GM10248 (cell line): ENCODE results near the gene KCNJ10.

ENCODE experiments used
- CTCF ChIA-PET: fragments of 300-600 bp; sonication (Branson Sonifier 250); formaldehyde crosslinking; extraction: SDS; loops from one replicate; lab custom pipeline; 2021; ENCODE audit warnings: antibody characterized with exemption; lab: Yijun Ruan, JAX
- POLR2A ChIA-PET: fragments of 350-650 bp; sonication (Branson Sonifier 250); formaldehyde crosslinking; extraction: SDS; loops from one replicate; lab custom pipeline; 2020; ENCODE audit warnings: antibody characterized with exemption; lab: Yijun Ruan, JAX
- DNase-seq: peaks from one replicate; pipeline ENCODE4 v3.0.0; 2012; ENCODE audit errors: extremely low spot score
- TF ChIP-seq, protein P1 (sequence below): IDR thresholded peaks from 2 replicates; pipeline ENCODE4 v1.5.1; 2012; ENCODE audit warnings: mild to moderate bottlenecking, low read depth; ENCODE audit errors: extremely low read depth, missing control alignments, control extremely low read depth

Gene KCNJ10

DNA sequence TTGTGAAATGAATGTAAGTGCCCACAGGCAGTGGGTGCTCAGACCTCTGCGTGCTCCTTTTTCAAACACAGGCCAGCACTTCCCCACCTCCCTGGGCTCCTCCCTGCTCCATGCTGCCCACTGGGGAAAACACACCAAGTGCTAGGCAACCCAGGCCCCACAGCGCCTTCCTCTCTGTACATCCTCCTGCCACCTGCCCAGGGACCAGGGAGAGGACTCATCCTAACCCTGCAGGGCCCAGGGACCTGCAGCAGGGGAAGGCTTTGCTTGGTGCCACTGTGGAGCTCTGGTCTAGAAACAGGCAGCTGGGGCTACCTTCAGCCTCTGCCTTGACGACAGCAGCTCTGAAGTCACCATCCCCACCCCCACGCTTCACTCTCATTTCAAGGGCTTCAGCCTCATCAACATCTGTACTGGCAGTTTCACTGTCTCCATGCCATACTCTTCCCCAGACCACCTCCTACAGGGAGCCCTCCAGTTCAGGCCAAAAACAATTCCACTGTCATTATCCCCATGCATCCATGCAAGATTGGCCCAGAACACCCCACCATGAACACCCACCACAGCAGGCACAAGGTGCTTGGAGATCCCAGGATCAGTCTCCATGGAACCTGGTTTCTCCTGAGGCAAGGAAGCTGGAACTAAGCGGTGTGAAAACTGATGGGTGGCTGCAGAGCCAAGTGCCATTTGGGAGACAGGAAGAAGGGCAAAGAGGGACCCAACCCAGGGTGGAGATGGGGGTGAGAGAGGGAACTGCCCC lies 27.4 kb upstream of the KCNJ10 start:
- DNase-seq: no peak
- CTCF ChIA-PET: interaction anchor here (0.7 to 30.0 kb wide), 10 partner anchors 9 to 744 kb away, joined by 3 to 983 read pairs (median 9); partner anchors contain the start of genes KCNJ10 and KCNJ9
- POLR2A ChIA-PET: interaction anchor here (0.6 kb wide), 1 partner anchor 263 kb away, joined by 9 read pairs; no protein-coding TSS in a partner anchor
- TF ChIP-seq, protein P1, sequence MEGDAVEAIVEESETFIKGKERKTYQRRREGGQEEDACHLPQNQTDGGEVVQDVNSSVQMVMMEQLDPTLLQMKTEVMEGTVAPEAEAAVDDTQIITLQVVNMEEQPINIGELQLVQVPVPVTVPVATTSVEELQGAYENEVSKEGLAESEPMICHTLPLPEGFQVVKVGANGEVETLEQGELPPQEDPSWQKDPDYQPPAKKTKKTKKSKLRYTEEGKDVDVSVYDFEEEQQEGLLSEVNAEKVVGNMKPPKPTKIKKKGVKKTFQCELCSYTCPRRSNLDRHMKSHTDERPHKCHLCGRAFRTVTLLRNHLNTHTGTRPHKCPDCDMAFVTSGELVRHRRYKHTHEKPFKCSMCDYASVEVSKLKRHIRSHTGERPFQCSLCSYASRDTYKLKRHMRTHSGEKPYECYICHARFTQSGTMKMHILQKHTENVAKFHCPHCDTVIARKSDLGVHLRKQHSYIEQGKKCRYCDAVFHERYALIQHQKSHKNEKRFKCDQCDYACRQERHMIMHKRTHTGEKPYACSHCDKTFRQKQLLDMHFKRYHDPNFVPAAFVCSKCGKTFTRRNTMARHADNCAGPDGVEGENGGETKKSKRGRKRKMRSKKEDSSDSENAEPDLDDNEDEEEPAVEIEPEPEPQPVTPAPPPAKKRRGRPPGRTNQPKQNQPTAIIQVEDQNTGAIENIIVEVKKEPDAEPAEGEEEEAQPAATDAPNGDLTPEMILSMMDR: no peak

- POLR2A ChIA-PET: interaction anchor here (0.6 kb wide), 1 partner anchor 264 kb away, joined by 9 read pairs; no protein-coding TSS in a partner anchor
- CTCF ChIA-PET: interaction anchor here (0.9 to 30.0 kb wide), 7 partner anchors 10 to 280 kb away, joined by 3 to 983 read pairs (median 9); partner anchors contain the start of genes KCNJ10 and KCNJ9
- DNase-seq: no peak
- TF ChIP-seq, protein P1: no peak
These were observed 26.5 kb upstream of the KCNJ10 start for GRCh38 chr1:160096274-160097116.

GRCh38 chr1:160095382-160096105 lies 25.6 kb upstream of the KCNJ10 start:
- POLR2A ChIA-PET: no interaction called here
- DNase-seq: no peak
- TF ChIP-seq, protein P1: no peak
- CTCF ChIA-PET: interaction anchor here (1.1 to 30.0 kb wide), 6 partner anchors 9 to 281 kb away, joined by 3 to 983 read pairs (median 13); partner anchors contain the start of genes KCNJ10 and KCNJ9

DNA sequence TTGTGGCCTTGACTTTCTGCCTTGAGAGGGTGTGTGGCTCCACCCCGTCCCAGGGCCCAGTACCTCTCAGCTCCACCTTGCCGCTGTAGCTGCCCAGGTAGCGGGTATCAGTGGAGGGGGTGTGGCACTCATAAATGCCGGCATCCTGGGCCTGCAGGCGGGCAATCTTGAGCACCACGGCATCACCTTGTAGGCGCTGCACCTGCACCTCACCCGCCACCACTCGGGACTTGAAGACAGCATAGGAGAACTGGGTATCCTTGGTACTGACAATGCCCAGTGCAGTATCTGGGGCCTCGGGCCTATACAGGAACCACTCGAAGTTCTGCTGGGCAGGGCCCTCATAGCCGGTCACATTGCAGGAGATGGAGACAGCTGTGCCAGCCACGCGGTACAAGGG lies 24.8 kb upstream of the KCNJ10 start:
- ChIA-PET POLR2A (no interaction called here), CTCF (interaction anchor here (1.1 to 30.0 kb wide), 3 partner anchors 8 to 33 kb away, joined by 3 to 983 read pairs (median 77); partner anchors contain the start of genes KCNJ10 and KCNJ9)
- no peak for DNase-seq

DNA sequence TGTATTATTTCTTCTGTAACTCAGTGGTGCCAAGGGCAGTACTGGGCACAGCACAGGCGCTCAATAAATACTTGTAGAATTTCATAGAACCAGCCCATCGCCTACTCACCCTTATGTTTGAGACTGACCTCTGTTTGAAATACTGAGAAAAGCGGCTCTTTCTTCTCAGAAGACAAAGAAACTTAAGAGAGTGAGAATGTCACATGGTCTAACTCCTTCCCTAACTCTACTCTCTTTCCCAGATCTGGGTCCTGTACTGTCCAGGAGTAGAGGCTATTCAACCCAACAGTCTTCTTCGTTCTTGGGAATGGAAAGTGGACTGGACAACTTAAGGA lies 24.3 kb upstream of the KCNJ10 start:
- TF ChIP-seq, protein P1: no peak
- no peak for DNase-seq
- POLR2A ChIA-PET: no interaction called here
- CTCF ChIA-PET: interaction anchor here (1.4 to 30.0 kb wide), 3 partner anchors 8 to 282 kb away, joined by 4 to 983 read pairs (median 77); partner anchors contain the start of genes KCNJ10 and KCNJ9

More for the DNA sequence above, 24.8 kb upstream of the KCNJ10 start:
- TF ChIP-seq, protein P1: no peak
